Activated CD8-positive, alpha-beta memory T cell treated with anti-CD3 and anti-CD28 coated beads, Interleukin-2, amount 50 U/mL, for 1 hour (primary cell): ENCODE measurements around the gene JUP.

Experiments
- DNase-seq: peaks from one replicate; pipeline ENCODE4 v3.0.0-alpha.2; 2020; ENCODE audit errors: extremely low read depth

JUP gene

GRCh38 chr17:41810659-41811548 is 24.4 kb upstream of the JUP start:
- no peak for DNase-seq

DNA sequence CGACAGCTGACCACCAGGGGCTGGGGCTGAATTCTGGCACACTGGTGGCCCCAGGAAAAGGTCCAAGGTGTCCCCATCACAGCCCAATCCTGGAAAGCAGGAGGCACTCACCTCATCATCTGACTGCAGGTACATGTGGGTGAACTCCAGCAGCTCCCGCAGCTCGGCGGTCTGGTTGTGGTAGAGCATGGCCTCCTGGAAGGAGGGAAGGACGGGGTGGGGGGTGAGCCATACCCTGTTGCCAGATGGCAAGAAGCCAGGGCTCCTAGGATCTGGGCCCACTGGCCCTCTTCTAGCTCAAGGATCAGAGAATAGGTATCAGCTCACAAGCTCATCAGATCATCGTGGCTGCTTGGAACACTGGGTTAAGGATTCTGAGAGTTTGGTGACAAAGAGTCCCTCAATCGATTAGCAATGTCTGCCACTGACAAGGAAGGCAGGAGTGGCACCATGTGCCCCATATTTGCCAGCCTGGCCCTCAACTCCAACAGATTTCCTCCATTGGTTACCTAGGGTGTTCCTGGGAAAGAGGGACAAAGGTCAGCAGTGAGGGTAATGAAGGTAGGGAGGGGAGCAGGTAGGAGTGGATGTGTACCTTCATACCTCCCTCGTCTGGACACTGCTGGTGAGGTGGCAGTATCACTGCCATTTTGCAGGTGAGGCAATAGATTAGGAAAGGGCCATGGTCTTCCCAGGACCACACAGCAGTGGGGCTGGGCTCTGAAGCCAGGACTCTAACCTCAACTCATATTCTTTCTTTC is 20.4 kb upstream of the JUP start:
- DNase-seq: no peak

DNA sequence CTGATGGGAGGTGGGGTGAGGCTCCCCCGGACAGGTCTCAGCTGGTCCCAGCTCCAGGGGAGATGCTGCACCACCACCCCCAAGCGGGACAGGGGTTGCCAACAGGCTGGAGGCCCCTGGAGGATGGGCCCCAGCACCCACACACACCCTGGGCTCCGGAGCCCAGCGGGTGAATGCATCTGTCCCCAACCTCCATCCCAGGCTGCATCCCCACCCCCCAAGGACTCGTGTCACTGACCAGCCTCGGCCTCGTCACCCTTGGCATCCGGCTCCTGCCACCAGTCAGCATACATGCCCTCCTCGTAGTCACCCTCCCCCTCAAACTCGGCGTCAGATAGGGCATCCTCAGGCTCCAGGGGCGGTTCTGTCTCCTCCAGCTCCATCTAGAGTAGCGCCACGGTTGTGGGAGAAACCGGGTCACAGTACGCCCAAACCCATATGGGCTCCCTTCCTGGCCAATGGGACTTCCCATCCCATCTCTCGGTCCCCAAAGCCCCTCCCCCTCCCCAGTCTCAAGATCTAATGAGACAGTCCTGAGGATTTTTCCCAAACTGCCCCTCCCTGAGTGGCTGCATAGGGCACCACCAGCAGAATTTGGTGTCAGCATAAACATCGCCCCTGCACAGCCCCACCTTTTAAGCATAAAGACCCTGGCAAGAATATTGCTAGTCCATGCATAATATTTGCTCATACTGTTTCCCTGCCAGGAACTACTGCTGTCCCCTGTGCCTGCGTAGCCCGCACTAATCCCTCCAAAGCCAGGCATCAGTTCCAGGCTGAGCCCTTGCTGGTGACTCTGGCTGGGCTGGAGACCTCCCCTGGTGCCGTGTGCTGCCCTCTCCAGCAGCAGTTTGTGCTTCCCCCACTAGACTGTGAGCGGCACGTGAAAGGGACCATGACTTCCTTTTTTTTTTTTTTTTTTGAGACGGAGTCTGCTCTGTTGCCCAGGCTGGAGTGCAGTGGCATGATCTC is 16.8 kb upstream of the JUP start:
- no peak for DNase-seq

DNA sequence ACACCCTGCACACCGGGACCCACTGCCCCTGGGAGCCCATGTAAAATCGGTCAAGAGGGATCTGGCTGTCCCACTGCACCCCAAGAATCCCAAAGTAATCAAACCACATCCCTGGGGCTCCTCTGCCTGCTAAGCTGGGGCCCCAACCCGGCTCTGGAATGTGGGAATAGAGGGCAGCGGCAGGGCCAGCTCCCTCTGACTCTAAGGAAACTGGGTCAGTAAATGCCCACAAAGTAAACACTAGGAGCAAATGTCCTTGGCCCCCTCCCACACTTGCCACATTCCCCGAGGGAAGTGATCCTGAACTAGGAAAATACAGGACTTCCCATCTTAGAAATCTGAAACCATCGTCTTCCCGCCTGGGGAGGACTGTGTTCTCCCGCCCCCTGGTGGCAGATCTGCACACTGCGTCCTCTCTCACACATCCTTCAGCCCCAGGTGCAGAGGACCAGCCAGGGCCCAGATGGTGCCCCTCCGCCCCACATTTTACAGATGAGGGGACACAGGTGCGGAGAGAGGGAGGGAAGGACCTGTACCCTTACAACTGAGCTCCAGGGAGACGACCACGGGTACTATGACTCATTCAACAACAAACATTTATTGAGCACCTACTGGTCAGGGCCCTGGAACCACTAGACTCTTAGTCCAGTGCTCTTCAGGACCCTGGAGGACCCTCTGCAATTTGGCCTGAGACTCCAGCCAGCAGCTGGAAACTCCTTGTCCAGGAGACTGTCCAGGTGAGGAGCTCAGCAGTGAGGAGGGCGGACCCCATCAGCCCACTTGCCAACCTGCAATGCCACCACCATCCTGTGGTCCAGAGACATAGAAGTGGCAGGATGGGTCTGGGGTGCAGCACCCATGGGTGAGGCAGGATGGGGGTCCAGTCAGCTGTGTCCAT is 15.1 kb upstream of the JUP start:
- DNase-seq: peak; percentile 36

GRCh38 chr17:41800601-41801373 is 14.3 kb upstream of the JUP start:
- DNase-seq: no peak

DNA sequence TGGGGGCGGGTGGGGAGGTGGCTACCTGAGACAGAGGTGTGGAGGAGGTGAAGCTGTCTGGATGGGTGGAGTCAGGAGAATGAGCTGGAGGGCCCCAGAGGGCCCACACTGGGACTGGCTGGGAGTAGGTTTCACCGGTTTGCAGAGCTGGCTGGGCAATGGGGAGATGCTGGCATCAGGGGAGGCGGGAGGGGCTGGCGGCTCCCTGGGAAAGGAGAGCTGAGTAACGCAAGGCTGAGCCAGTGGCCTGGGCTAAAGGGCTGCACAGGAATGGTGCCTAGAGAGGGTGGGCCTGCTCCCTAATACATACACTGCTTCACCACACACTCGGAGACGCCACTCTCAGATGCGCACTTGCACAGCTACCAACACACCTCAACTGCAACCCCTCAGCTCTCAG is 12.9 kb upstream of the JUP start:
- no peak for DNase-seq

DNA sequence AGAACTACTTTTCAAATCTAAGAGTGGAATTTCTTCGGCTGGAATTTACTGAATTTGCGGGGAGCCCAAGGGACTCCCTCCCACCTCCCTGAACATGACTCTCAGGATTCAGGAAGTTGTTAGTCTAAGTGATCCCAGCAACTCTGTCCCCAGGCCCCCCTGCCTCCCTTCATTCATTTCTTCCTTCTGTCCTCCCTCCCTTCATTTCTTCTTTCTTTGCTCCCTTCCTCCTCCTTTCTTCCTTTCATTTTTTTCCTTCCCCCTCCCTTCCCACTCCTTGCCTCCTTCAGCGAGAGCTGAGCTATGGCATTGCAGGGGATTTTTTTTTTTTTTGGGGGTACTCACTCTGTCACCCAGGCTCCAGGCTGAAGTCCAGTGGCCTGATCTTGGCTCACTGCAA is 10.9 kb upstream of the JUP start:
- DNase-seq: no peak

- no peak for DNase-seq
Observed at GRCh38 chr17:41796121-41796895, 9.8 kb upstream of the JUP start.

- no peak for DNase-seq
Observed at GRCh38 chr17:41794540-41794975, 8.0 kb upstream of the JUP start.

DNA sequence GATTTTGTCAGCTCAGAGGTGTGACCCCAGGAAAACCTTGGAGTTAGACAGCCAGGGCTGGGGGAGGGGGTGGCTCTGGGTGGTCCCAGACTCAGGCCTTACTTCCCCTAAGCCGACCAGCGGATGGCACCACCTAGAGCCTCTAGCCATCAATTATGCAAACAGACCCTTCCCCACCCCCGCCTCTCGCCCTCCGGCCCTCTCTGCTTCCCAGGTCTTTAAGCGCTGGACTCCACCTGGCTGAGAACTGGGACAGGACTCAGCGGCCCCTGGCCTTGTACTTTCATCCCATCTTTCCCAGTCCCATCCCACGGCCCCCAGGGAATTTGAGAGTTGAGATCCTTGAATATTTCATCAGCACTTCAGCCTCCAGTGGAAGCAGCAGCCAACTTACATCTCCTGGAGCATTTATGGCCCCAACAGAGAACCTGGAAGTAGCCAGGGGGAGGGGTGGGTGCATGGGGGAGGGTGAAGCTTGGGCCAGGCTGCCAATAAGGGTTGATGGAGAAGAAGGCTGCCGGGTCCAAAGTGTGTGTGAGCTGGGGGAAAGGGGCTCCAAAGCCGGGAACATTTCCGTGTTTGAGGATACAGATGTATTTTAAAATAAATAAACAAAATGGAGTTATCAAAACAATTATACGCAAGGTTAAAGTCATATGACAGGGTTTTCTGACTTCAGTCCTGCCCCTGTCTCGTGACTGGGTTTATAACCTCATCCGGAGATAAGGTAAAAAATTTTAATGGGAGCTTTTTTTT is 7.5 kb upstream of the JUP start:
- no peak for DNase-seq

DNA sequence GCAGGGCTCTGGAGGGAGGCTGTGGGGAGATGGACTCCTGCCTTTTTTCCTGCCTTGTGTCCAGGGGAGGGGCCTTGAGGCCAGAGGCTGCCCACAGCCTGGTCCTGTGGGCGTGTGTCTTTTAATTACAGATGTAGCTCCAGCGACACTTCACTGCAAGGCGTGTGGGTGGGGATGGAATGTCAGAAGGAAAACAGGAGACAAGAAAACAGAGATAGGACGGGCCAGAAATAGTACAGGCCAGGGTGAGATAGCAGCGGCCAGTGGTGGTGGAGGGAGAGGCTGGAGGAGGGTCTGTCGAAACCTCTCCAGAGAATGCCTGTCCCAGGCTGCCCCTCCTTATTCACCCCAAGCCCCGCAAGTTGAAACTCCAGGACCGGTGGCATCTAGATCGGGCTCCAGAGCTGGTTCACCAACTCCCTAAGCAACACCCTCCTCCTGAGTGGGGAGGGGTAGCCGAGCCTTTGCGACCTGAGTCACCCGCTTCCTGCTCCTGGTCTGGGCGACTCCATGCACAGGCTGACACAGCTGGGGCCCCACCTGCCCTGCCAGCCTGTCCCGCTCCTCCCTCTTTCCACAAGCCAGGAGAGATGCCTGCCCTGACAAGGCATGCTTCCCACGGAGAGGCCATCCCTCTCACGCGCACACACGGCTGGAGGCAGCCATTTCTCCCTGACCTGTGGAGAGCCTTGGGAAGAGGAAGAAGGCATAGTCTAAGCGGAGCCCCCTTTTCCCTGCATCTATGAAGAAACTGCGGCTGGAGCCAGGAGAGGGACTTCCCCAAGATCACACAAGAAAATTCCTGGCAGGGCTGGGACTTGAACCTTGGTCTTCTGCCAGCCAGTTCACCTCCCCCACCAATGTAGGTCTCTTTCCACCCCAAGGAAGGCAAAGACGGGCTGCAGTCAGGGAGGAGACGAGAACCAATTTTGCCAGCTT is 6.6 kb upstream of the JUP start:
- no peak for DNase-seq

- DNase-seq: no peak
Observed at GRCh38 chr17:41787021-41787418, 509 bp upstream of the JUP start.

GRCh38 chr17:41785859-41786226 is 668 bp downstream of the JUP start:
- no peak for DNase-seq

- DNase-seq: no peak
Observed at GRCh38 chr17:41785091-41785858, 1.2 kb downstream of the JUP start.

DNA sequence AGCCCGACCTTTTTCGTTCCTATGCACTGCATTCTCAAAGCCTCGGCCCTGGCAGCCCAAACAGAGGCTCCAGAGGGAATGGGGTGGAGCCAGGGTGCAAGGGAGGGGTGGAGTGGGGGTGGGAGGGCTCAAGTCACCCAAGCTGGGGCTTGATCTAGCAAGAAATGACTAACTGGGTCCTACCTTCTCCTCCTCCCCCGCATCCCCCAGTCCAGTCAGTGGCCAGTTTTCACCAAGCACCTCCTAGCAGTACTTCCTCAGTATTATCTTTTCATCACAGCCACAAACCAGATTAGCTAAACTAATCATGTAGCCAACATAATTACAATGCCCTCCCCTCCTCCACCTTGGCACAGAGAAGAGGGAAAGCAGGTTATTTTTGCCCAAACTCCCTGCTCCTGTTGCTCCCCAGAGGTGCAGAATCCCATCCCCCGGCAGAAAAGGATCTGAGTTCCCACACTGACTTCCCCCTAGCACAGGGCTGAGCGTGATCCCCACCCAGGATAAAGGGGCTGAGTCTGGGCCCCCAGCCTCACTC is 2.2 kb downstream of the JUP start:
- DNase-seq: no peak

- DNase-seq: no peak
Observed at GRCh38 chr17:41782142-41782541, 4.4 kb downstream of the JUP start.
